Ishikawa (cell line): ENCODE measurements around the gene ATP2C2.

ENCODE experiments used
- CEBPB ChIP-seq: IDR thresholded peaks from 2 replicates; pipeline ENCODE4 v1.6.1; 2012
- CREB1 ChIP-seq: IDR thresholded peaks from 2 replicates; pipeline ENCODE4 v1.6.1; 2012; ENCODE audit warnings: low read depth
- EGR1 ChIP-seq: IDR thresholded peaks from 2 replicates; pipeline ENCODE4 v1.6.1; 2012
- EP300 ChIP-seq: IDR thresholded peaks from 2 replicates; pipeline ENCODE4 v1.6.1; 2012; ENCODE audit warnings: borderline replicate concordance
- FOXM1 ChIP-seq: IDR thresholded peaks from 2 replicates; pipeline ENCODE4 v1.6.1; 2012; ENCODE audit warnings: low read depth, borderline replicate concordance
- NFIC ChIP-seq: IDR thresholded peaks from 2 replicates; pipeline ENCODE4 v1.6.1; 2012
- RAD21 ChIP-seq: IDR thresholded peaks from 2 replicates; pipeline ENCODE4 v1.6.1; 2012; ENCODE audit warnings: low read depth
- TAF1 ChIP-seq: IDR thresholded peaks from 2 replicates; pipeline ENCODE4 v1.6.1; 2012; ENCODE audit warnings: low read depth, mild to moderate bottlenecking
- TCF12 ChIP-seq: IDR thresholded peaks from 2 replicates; pipeline ENCODE4 v1.6.1; 2012; ENCODE audit warnings: low read depth
- TEAD4 ChIP-seq: IDR thresholded peaks from 2 replicates; pipeline ENCODE4 v1.6.1; 2012
- YY1 ChIP-seq: IDR thresholded peaks from 2 replicates; pipeline ENCODE4 v1.6.1; 2012; ENCODE audit warnings: low read depth
- ZBTB7A ChIP-seq: IDR thresholded peaks from 2 replicates; pipeline ENCODE4 v1.6.1; 2012; ENCODE audit warnings: low read depth
- TF ChIP-seq, protein P1 (sequence below): IDR thresholded peaks from 2 replicates; pipeline ENCODE4 v1.6.1; 2012
- TF ChIP-seq, protein P2 (sequence below): IDR thresholded peaks from 2 replicates; pipeline ENCODE4 v1.6.1; 2012
- TF ChIP-seq, protein P3 (sequence below): IDR thresholded peaks from 2 replicates; pipeline ENCODE4 v1.6.1; 2012; ENCODE audit warnings: low read depth, mild to moderate bottlenecking

ATP2C2 gene

DNA sequence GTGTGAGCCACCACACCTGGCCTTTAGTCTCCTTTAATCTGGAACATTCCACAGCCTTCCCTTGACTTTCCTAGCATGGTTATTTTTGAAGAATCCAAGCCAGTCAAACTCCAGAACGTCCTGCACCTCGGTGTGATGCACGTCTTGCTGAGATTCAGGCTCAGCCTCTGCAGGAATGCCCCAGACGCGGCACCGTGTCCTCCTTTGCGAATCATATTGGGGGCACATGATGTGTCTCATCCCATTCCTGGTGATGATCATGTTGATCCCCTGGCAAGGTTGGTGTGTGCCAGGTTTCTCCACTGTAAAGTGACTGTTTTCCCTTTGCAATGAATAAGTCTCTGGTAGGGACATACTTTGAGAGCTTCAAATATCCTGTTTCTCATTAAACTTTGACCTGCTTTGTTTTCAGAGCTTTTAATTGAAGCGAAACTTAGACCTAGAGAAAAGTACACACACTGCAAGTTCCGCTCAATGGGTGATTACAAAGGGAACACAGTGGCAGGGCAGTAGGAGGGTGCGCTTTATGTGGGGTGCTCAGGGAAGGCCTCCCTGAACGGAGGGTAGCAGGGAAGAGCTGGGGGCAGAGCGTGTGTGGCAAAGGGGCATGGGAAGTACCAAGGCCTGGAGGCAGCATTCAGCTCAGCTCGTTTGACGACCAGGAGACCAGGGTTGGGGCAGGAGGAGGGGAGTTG lies 9.6 kb upstream of the ATP2C2 start:
- TF ChIP-seq YY1 (no peak), CREB1 (no peak), NFIC (no peak), EP300 (no peak), CEBPB (no peak), FOXM1 (no peak), RAD21 (no peak), TCF12 (no peak), TEAD4 (no peak), EGR1 (no peak)
- TF ChIP-seq, protein P1, sequence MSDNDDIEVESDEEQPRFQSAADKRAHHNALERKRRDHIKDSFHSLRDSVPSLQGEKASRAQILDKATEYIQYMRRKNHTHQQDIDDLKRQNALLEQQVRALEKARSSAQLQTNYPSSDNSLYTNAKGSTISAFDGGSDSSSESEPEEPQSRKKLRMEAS, result no peak
- TF ChIP-seq, protein P2, sequence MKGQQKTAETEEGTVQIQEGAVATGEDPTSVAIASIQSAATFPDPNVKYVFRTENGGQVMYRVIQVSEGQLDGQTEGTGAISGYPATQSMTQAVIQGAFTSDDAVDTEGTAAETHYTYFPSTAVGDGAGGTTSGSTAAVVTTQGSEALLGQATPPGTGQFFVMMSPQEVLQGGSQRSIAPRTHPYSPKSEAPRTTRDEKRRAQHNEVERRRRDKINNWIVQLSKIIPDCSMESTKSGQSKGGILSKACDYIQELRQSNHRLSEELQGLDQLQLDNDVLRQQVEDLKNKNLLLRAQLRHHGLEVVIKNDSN, result no peak
- TF ChIP-seq, protein P3, sequence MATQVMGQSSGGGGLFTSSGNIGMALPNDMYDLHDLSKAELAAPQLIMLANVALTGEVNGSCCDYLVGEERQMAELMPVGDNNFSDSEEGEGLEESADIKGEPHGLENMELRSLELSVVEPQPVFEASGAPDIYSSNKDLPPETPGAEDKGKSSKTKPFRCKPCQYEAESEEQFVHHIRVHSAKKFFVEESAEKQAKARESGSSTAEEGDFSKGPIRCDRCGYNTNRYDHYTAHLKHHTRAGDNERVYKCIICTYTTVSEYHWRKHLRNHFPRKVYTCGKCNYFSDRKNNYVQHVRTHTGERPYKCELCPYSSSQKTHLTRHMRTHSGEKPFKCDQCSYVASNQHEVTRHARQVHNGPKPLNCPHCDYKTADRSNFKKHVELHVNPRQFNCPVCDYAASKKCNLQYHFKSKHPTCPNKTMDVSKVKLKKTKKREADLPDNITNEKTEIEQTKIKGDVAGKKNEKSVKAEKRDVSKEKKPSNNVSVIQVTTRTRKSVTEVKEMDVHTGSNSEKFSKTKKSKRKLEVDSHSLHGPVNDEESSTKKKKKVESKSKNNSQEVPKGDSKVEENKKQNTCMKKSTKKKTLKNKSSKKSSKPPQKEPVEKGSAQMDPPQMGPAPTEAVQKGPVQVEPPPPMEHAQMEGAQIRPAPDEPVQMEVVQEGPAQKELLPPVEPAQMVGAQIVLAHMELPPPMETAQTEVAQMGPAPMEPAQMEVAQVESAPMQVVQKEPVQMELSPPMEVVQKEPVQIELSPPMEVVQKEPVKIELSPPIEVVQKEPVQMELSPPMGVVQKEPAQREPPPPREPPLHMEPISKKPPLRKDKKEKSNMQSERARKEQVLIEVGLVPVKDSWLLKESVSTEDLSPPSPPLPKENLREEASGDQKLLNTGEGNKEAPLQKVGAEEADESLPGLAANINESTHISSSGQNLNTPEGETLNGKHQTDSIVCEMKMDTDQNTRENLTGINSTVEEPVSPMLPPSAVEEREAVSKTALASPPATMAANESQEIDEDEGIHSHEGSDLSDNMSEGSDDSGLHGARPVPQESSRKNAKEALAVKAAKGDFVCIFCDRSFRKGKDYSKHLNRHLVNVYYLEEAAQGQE, result no peak

- TF ChIP-seq EGR1 (no peak), CREB1 (no peak), EP300 (no peak), ZBTB7A (no peak), FOXM1 (no peak), NFIC (no peak), YY1 (no peak)
- TF ChIP-seq, protein P2, result no peak
- TF ChIP-seq, protein P3, result no peak
- TF ChIP-seq, protein P1, result no peak
Observed at GRCh38 chr16:84359326-84359725, 9.0 kb upstream of the ATP2C2 start.

- TF ChIP-seq TAF1 (no peak), TCF12 (no peak), ZBTB7A (no peak), TEAD4 (no peak), FOXM1 (no peak), CEBPB (no peak), RAD21 (no peak), NFIC (no peak), EGR1 (no peak), EP300 (no peak), CREB1 (no peak), YY1 (no peak)
- TF ChIP-seq, protein P1, result no peak
- TF ChIP-seq, protein P3, result no peak
- TF ChIP-seq, protein P2, result no peak
Observed at GRCh38 chr16:84360170-84360569, 8.2 kb upstream of the ATP2C2 start.

DNA sequence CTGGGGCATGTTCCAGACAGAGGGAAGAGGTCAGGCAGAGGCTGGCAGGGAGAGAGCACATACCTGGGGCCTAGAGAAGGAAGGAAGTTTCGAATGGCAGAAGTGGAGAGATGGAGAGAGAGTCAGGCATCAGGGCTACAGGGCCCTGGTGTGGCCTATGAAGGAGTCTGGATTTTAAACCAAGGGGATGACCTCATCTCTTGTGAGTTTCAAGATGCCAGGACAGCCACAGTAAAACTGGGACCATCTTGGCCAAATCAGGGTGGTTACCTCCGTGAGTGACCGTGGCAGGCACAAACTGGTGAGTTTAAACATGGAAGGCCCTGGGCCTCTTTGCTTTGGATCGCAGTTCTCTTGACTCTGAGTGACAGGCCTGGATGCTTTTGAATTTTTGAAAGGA lies 7.6 kb upstream of the ATP2C2 start:
- TF ChIP-seq YY1 (no peak), CREB1 (no peak), CEBPB (no peak), EP300 (no peak)
- TF ChIP-seq, protein P3, result no peak
- TF ChIP-seq, protein P1, result no peak
